ENCODE data around the gene MYO19. TPM values are rescaled to one million over a fixed set of nuclear protein-coding genes. Genes with fewer than 3 reads are reported as not detected.

The MYO19 gene, protein sequence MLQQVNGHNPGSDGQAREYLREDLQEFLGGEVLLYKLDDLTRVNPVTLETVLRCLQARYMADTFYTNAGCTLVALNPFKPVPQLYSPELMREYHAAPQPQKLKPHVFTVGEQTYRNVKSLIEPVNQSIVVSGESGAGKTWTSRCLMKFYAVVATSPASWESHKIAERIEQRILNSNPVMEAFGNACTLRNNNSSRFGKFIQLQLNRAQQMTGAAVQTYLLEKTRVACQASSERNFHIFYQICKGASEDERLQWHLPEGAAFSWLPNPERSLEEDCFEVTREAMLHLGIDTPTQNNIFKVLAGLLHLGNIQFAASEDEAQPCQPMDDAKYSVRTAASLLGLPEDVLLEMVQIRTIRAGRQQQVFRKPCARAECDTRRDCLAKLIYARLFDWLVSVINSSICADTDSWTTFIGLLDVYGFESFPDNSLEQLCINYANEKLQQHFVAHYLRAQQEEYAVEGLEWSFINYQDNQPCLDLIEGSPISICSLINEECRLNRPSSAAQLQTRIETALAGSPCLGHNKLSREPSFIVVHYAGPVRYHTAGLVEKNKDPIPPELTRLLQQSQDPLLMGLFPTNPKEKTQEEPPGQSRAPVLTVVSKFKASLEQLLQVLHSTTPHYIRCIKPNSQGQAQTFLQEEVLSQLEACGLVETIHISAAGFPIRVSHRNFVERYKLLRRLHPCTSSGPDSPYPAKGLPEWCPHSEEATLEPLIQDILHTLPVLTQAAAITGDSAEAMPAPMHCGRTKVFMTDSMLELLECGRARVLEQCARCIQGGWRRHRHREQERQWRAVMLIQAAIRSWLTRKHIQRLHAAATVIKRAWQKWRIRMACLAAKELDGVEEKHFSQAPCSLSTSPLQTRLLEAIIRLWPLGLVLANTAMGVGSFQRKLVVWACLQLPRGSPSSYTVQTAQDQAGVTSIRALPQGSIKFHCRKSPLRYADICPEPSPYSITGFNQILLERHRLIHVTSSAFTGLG
- 42.5 and 63.3 TPM in 2 replicates for total RNA-seq

DNA sequence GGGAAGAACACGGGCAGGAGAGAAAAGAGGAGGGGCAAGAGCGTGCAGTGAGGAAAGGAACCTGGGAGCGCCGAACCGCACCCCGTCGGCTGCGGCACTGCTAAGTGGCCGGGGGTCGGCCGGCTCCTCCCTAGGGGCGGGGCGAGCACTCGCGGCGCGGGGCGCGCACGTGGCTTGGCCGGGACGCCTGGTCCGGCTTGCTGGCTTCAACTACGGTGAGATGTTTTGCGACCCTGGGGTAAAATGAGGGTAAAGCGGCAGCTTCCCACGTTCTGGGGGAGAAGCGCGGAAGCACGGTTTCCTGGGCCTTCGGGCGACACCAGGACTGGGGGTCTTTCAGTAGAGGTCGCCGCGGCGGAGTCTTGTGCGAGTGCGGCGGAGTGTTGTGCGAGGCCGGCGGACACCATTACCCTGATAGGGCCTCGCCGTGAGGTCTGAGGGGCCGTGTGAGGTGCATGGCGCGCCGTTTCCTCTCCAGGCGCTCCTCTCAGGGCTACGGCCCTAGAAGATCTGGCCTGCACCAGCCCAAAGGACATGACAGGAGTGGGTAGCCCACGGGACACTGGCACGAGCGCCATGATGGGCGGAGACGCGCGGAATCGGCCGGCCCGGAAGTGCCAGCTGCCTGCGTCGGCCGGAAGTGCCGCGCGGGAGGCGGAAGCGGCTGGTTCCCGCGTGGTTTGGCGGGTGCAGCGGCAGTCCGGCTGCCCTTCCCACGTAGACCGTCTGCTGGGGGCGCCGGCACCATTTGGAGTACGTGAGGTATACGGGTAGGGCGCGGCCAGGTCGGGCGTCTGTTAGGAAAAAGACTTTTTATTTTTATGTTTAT is at the start of gene MYO19, which contains the start of gene PIGW:
Gene MYO19 (minus strand): TSS at position 29 of the 829 bp plus-strand sequence. CDS start 2,330 bp downstream, outside the sequence.
Gene PIGW (plus strand): TSS at position 148 of the 829 bp plus-strand sequence. CDS start 2,115 bp downstream, outside the sequence.
- Histone ChIP-seq H3K4me3 (ENCODE audit: low read depth, low read length) (peak within 1 kb of the TSS; percentile 97), H3K27me3 (ENCODE audit: control insufficient read depth, insufficient read depth, low read length) (no peaks in the 10 kb centered on the region), H3K36me3 (ENCODE audit: control insufficient read depth, insufficient read depth, low read length) (no peaks in the 10 kb centered on the region)
- peak; percentile 63 for DNase-seq (ENCODE audit: low read depth)
- TF ChIP-seq, protein P1, sequence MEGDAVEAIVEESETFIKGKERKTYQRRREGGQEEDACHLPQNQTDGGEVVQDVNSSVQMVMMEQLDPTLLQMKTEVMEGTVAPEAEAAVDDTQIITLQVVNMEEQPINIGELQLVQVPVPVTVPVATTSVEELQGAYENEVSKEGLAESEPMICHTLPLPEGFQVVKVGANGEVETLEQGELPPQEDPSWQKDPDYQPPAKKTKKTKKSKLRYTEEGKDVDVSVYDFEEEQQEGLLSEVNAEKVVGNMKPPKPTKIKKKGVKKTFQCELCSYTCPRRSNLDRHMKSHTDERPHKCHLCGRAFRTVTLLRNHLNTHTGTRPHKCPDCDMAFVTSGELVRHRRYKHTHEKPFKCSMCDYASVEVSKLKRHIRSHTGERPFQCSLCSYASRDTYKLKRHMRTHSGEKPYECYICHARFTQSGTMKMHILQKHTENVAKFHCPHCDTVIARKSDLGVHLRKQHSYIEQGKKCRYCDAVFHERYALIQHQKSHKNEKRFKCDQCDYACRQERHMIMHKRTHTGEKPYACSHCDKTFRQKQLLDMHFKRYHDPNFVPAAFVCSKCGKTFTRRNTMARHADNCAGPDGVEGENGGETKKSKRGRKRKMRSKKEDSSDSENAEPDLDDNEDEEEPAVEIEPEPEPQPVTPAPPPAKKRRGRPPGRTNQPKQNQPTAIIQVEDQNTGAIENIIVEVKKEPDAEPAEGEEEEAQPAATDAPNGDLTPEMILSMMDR (IDR thresholded peaks at IDR 0.05; ENCODE audit: insufficient read depth, low read length, poor library complexity, severe bottlenecking) = no peak

DNA sequence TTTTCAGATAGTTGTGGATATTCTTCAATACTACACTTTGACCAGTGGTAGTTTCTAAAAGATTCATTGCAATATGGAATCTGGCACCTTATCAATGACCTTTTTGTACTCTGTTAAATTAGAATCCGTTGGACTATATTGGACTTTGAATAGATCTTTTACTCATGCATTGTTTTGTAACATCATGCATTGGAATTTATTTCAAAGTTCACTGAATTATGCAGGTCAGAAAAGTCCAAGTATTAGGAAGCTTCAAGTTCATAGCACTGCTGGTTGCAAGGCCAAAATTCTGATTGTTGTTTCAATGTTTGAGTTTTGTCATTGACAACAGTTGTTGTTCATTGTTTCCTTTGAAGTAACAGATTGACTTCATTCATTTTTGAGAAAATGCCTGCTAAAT is 49.1 kb upstream of the MYO19 start:
- peaks cover 4% of the 10 kb centered on the region for H3K36me3 ChIP-seq (ENCODE audit: control insufficient read depth, insufficient read depth, low read length)
- no peaks in the 10 kb centered on the region for H3K27me3 ChIP-seq (ENCODE audit: control insufficient read depth, insufficient read depth, low read length)
- H3K4me3 ChIP-seq (ENCODE audit: low read depth, low read length) = no peak overlapping the region
- no peak for DNase-seq (ENCODE audit: low read depth)
- TF ChIP-seq, protein P1 (IDR thresholded peaks at IDR 0.05; ENCODE audit: insufficient read depth, low read length, poor library complexity, severe bottlenecking) = no peak

DNA sequence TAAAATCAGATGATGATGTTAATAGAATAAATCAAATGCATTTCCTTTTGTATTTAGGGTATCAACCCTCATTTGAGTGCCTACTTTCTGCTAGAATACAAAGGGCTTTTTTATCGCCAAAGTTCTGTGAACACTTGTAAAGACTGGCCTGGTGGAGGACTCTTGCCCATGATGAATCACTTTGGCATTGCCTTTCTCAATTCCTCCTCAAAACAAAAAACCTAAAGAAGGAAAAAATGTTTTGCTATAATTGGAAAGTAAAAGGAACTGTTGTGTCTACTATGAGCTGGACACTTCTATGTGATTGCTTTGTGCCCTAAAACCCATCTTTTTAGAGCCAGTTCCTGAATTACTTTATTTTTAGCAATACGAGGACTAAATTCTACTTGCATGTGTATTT is 44.0 kb upstream of the MYO19 start:
- Histone ChIP-seq H3K36me3 (ENCODE audit: control insufficient read depth, insufficient read depth, low read length) (peaks cover 2% of the 10 kb centered on the region), H3K4me3 (ENCODE audit: low read depth, low read length) (no peak overlapping the region), H3K27me3 (ENCODE audit: control insufficient read depth, insufficient read depth, low read length) (no peaks in the 10 kb centered on the region)
- TF ChIP-seq, protein P1 (IDR thresholded peaks at IDR 0.05; ENCODE audit: insufficient read depth, low read length, poor library complexity, severe bottlenecking) = no peak
- no peak for DNase-seq (ENCODE audit: low read depth)

DNA sequence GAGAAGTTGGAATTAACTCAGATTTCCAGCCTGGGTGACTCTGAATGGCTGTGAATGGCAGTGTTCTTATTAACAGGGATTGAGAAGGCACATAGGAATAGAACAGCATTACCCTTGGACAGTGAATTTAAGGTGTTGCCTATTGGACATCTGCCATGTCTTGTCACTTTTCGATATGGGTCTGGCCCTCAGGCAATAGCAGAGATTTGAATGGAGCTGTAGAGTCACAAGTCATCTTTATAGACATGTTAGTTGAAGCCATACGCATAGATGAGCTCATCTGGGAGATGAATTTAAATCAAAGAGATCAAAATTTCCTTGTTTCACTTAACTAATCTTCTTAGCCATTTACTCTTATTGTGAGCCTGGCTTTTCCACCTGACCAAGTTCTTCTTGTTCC is 42.1 kb upstream of the MYO19 start:
- TF ChIP-seq, protein P1 (IDR thresholded peaks at IDR 0.05; ENCODE audit: insufficient read depth, low read length, poor library complexity, severe bottlenecking) = no peak
- Histone ChIP-seq H3K4me3 (ENCODE audit: low read depth, low read length) (no peak overlapping the region), H3K27me3 (ENCODE audit: control insufficient read depth, insufficient read depth, low read length) (no peaks in the 10 kb centered on the region), H3K36me3 (ENCODE audit: control insufficient read depth, insufficient read depth, low read length) (peaks cover 2% of the 10 kb centered on the region)
- no peak for DNase-seq (ENCODE audit: low read depth)

DNA sequence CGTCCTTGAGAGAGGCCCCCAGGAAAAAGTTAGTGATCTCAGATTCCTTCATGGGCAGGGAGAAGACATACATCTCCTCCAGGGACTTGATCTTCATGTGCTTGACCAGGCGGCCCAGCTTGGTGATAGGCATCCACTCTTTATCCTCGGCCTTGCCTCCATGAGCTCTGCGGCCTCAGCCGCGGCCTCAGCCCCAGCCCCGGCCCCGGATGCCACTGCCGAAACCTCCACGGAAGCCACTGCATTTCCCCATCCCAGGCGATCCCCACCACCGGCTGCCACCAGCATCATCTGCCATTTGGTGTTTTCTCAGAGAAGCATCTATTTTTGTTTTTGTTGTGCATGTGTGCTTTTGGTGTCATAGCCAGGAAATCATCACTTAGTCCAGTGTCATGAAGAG is 40.4 kb upstream of the MYO19 start:
- Histone ChIP-seq H3K4me3 (ENCODE audit: low read depth, low read length) (no peak overlapping the region), H3K27me3 (ENCODE audit: control insufficient read depth, insufficient read depth, low read length) (no peaks in the 10 kb centered on the region), H3K36me3 (ENCODE audit: control insufficient read depth, insufficient read depth, low read length) (peaks cover 2% of the 10 kb centered on the region)
- TF ChIP-seq, protein P1 (IDR thresholded peaks at IDR 0.05; ENCODE audit: insufficient read depth, low read length, poor library complexity, severe bottlenecking) = no peak
- no peak for DNase-seq (ENCODE audit: low read depth)
